KBM-7 (cell line): ENCODE data around the gene ZNF865.
A peak's percentile ranks its signal among the peaks of the same experiment; 100 is the strongest.

ENCODE experiments used
- DNase-seq: peaks from one replicate; pipeline ENCODE4 v3.0.0-alpha.2; 2015
- in situ Hi-C: fragments of 300-500 bp; cut with MboI; formaldehyde crosslinking; loops from 2 replicates; pipeline ENCODE4 v1.14.3; 2020; ENCODE audit warnings: low sequenced_read_pairs, low pct_unique_long_range_greater_than_20kb, mixed read lengths

ZNF865 gene

DNA sequence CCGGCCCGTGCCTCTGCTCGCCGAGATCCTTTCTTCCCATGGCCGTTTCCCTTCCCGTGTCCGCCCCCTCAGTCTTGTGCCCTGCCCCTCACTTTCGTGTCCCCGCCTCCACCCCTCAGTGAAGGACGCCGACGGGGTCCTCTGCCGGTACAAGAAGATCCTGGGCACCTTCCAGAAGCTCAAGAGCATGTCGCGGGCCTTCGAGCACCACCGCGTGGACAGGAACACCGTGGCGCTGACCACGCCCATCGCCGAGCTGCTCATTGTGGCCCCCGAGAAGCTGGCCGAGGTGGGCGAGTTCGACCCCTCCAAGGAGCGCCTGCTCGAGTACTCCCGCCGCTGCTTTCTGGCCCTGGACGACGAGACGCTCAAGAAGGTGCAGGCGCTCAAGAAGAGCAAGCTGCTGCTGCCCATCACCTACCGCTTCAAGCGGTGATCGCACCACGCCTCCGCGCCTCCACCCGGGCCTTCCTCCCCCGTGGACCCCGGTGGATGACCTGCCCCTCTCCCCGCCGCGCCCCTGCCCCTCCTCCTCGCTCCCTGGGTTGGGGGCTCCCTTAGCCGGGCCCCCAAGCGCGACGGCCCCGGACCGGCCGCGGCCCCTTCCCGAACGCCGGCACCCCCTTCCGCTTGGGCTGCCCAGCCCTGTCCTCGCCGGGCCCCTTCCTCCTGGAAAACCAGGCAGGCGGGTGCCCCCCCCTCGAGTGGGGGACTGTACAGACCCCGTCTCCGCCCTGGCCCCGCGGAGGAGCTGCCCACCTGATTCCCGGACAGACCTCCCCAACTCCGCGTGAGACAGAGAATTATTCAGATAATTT, 47.1 kb downstream of the ZNF865 start:
- in situ Hi-C loops, result no loop called here

GRCh38 chr19:55653651-55654322, 48.3 kb downstream of the ZNF865 start:
- in situ Hi-C loops, result no loop called here
- peak; percentile 98 for DNase-seq

More for the DNA sequence above, 47.1 kb downstream of the ZNF865 start:
- no peak for DNase-seq

DNA sequence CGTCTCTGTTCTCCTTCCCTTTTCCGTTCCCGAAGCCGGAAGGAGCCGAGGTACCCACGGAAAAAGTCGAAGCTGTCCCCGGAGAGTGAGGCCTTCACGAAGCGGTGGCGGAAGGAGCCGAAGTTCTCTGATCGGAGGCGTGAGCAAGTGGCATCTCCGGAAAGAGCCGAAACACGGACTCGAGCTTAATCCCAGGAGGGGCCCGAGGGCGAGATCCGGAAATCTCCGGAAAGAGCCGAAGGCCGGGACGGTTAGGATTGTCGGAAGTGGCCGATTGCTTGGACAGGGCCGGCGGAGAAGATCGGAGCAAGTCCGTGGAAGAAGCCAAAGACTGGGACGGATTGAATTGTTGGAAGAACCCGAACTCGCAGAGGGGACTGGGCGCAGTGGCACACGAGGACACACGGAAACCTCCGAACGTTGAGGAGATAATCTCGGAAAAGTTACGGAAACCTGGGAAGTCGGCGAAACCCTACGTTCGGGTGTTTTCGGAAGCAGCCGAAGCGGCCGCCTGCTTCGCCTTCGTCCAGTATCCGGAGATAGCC, 48.9 kb downstream of the ZNF865 start:
- peak; percentile 99 for DNase-seq

DNA sequence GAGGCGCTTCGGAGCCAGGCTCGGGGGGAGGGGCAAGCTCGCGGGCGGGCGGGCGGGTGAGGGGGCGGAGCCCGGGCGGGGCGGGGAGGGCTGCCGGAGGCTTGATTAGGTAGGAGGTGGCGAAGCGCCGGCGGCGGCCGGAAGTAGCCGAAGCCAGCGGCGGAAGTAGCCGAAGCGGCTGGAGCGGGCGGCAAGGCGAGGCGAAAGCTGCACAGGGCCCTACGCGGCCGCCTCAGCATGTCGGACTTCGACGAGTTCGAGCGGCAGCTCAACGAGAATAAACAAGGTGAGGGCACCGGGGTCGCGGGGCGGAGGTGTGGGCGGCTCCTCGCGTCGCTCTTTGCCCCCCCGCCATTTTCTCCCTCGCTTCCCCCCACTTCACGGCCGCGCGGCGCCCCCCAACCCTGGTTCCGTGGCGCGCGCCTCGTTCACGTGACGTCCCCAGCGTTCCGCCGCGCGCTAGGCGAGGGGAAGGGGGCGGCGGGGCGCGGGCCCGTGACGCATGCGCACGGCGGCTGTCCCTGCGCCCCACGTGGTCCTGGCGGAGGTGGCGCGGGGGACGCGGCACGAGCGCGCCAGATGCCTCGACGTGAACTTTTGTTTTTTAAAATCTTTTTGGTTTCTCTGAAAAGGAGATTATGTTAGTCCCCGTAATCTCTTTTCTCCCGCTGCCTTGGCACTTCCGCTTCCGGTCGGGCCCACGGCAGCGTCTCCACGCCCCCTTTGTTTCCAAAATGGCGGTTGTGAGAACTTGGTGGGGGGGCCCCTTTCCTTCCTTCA, 49.6 kb downstream of the ZNF865 start, which contains the start of gene U2AF2:
Gene U2AF2, plus strand, starts transcription at position 168 of the 780 bp plus-strand sequence. Its CDS starts 70 bp downstream, at position 238.
- DNase-seq, result peak; percentile 84
- in situ Hi-C loops, result no loop called here

More for the DNA sequence above, 48.9 kb downstream of the ZNF865 start:
- in situ Hi-C loops, result no loop called here

- no peak for DNase-seq
- in situ Hi-C loops, result no loop called here
These were observed 50.2 kb downstream of the ZNF865 start for GRCh38 chr19:55655648-55656040.

DNA sequence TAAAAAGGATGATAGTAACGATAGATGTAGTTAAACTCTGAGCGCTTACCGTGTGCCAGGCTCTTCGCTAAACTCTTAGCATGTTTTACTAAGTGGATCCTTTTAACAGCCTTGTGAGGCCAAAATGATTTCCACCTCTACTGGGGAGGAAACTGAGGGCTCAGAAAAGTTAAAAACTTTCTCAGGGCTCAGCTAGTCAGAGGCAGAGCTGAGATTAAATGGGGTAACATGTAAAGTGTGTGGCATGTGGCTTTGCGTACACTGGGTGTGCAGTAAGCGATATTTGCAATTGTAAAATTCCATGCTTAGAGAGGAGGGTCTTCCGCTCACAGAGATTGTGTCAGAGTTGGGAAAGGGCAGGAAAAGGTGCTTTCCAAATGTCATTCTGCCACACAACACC, 51.1 kb downstream of the ZNF865 start:
- in situ Hi-C loops, result no loop called here
- no peak for DNase-seq

GRCh38 chr19:55656988-55657747, 51.7 kb downstream of the ZNF865 start:
- DNase-seq, result no peak
- in situ Hi-C loops, result no loop called here

DNA sequence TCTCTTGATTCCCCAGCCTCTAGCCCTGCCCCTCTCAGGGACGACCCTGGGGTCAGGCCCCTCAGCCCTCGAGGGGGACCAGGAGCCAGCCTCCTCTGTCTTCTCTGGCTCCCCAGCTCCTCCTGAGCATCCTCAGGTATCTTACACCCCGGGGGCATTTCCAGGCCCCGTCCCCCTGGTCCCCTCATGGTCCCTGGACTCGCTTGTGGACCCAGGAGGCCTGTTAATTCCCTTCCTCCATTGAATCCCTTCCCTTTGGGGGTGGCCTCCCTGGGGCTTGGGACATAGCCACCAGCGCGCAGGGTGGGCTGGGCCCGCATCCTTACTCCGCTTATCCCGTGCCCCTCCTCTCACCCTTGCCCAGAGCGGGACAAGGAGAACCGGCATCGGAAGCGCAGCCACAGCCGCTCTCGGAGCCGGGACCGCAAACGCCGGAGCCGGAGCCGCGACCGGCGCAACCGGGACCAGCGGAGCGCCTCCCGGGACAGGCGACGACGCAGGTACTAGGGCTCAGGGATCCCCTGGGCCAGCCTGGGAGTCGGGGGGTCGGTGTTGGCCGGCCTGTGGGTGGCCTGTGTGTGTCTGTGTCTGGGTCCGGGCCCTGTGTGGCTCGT, 53.5 kb downstream of the ZNF865 start:
- no peak for DNase-seq
- in situ Hi-C loops, result no loop called here

GRCh38 chr19:55659822-55660221, 54.4 kb downstream of the ZNF865 start:
- in situ Hi-C loops, result no loop called here
- no peak for DNase-seq

GRCh38 chr19:55660404-55660803, 55.0 kb downstream of the ZNF865 start:
- in situ Hi-C loops, result no loop called here
- DNase-seq, result no peak

DNA sequence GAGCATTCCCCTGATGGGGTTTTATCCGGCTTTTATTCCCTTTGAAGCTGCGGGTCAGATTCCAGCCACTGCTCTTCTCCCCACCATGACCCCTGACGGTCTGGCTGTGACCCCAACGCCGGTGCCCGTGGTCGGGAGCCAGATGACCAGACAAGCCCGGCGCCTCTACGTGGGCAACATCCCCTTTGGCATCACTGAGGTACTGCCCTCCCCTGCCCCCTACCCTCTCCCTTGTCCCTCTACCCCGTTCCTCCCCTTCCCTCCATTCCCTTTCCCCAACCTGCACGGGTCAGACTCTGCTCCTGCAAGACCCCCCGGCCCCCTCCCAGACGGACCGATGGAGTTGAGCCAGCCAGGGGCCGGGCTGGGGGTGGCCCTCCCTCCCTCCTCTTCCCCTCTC, 55.5 kb downstream of the ZNF865 start:
- in situ Hi-C loops, result no loop called here
- DNase-seq, result no peak

DNA sequence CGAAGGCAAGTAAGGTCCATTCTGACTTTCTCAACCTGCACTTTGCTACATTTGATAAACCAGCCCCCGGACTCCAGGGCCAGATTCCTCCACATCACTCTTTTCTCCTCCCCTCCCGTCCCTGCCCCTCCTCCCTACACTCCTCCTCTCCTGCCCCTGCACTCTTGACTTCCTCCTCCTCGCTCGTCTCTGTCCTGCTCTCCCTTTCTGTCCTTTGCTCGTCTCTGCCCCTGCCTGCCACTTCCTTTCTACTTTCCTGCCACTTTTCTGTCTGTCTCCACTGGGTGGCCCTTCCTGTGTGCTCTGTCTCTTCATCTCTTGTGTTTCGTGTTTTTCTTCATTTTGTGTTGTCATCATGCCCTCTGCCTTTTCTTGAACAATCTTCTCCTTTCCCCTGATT, 56.4 kb downstream of the ZNF865 start:
- DNase-seq, result no peak

GRCh38 chr19:55663846-55664536, 58.5 kb downstream of the ZNF865 start:
- in situ Hi-C loops, result no loop called here
- DNase-seq, result no peak

More for the DNA sequence above, 56.4 kb downstream of the ZNF865 start:
- in situ Hi-C loops, result no loop called here

- no peak for DNase-seq
- in situ Hi-C loops, result no loop called here
These were observed 61.0 kb downstream of the ZNF865 start for GRCh38 chr19:55666343-55667005.
